Esophagus muscularis mucosa (tissue), 4 donors: ENCODE measurements around the gene AFAP1. TPM values are rescaled to one million over a fixed set of nuclear protein-coding genes. Genes with fewer than 3 reads are reported as not detected.

Experiments
- DNase-seq: peaks from one replicate; pipeline ENCODE4 v3.0.0-alpha.2; 2017; ENCODE audit errors: extremely low spot score
- H3K27ac ChIP-seq, 4 donors: fragments of 200-600 bp; sonication (generic); replicated peaks in 1 of 4; 1 replicate in 3 of 4; 2 replicates in 1 of 4; pipeline ENCODE4 v1.5.1; 2016 to 2019; ENCODE audit warnings: mild to moderate bottlenecking in 1 of 4
- H3K27me3 ChIP-seq, 4 donors: fragments of 200-600 bp; sonication (generic); one replicate each; pipeline versions ENCODE4 v1.5.1 to v1.6.0; 2016 to 2019
- H3K36me3 ChIP-seq, 4 donors: fragments of 200-600 bp; sonication (generic); one replicate each; pipeline ENCODE4 v1.5.1; 2016 to 2019
- H3K4me1 ChIP-seq, 4 donors: fragments of 200-600 bp; sonication (generic); one replicate each; pipeline ENCODE4 v1.5.1; 2016 to 2019
- H3K4me3 ChIP-seq, 4 donors: fragments of 200-600 bp; sonication (generic); 1 replicate in 2 of 4; 2 replicates in 2 of 4; pipeline ENCODE4 v1.5.1; 2016 to 2019; ENCODE audit warnings: mild to moderate bottlenecking in 4 of 4, moderate library complexity in 1 of 4
- H3K9me3 ChIP-seq, 4 donors: fragments of 200-600 bp; sonication (generic); 1 replicate in 3 of 4; 2 replicates in 1 of 4; pipeline ENCODE4 v1.5.1; 2016 to 2019
- CTCF ChIP-seq, 3 experiments: fragments of 200-600 bp in 2 of 3; fragments of 450-650 bp in 1 of 3; sonication (generic) in 2 of 3; IDR thresholded peaks; one replicate each; pipeline ENCODE4 v1.5.1; 2017 to 2019; ENCODE audit warnings: antibody characterized with exemption in 3 of 3, mild to moderate bottlenecking in 2 of 3, moderate library complexity in 1 of 3
- EP300 ChIP-seq: sonication (generic); formaldehyde crosslinking; IDR thresholded peaks from one replicate; pipeline ENCODE4 v1.6.1; 2017; ENCODE audit warnings: antibody characterized with exemption
- POLR2A ChIP-seq: fragments of 450-650 bp; IDR thresholded peaks from one replicate; pipeline ENCODE4 v1.6.1; 2017; ENCODE audit warnings: antibody characterized with exemption, moderate library complexity, mild to moderate bottlenecking, low read depth
- POLR2AphosphoS5 ChIP-seq, 2 donors: sonication (generic); formaldehyde crosslinking; IDR thresholded peaks; one replicate each; pipeline ENCODE4 v1.6.1; 2017; ENCODE audit warnings: antibody characterized with exemption in 2 of 2
- WGBS: methylation state at CpG from one replicate; pipeline ENCODE4 v1.1.5; 2018; 5-methylcytosine and 5-hydroxymethylcytosine counted together
- intact Hi-C: fragments of 100-400 bp; cut with DNase I; formaldehyde crosslinking; loops from one replicate; pipeline ENCODE4 v1.15.1; 2023
- total RNA-seq, 4 donors: library from RNA; depleted of rRNA; stranded (reverse); fragments of >200 nt; gene quantifications; one replicate each; pipeline versions ENCODE4 v1.1.0 to v1.2.1, GENCODE V29; 2016

Gene AFAP1
- total RNA-seq, 4 donors from 2014 or later: 37.8 to 71.3 (median 50.9) TPM

GRCh38 chr4:7985072-7985471 lies 45.4 kb upstream of the AFAP1 start:
- Histone ChIP-seq H3K36me3 (peaks cover 0 to under 1% (median 0%) of the 10 kb centered on the region in 4 donors), H3K4me3 (no peak overlapping the region), H3K9me3 (peaks cover 0 to 8% (median 3%) of the 10 kb centered on the region in 4 donors), H3K27ac (no peak overlapping the region), H3K4me1 (peaks cover 6 to 18% (median 14%) of the 10 kb centered on the region in 4 donors), H3K27me3 (no peaks in the 10 kb centered on the region)
- no peak for TF ChIP-seq POLR2A
- TF ChIP-seq EP300: no peak
- TF ChIP-seq POLR2AphosphoS5 (IDR thresholded peaks at IDR 0.05): no peak
- TF ChIP-seq CTCF (IDR thresholded peaks at IDR 0.05): no peak
- no peak for DNase-seq
- 87% methylated on average over 9 of the region's 12 CpGs for WGBS
- intact Hi-C loops: loop anchor here (2.0 to 5.0 kb wide), 3 partner anchors 53 to 223 kb away; no protein-coding TSS in a partner anchor

- Histone ChIP-seq H3K27me3 (no peaks in the 10 kb centered on the region), H3K9me3 (peaks cover 0 to 5% (median 2%) of the 10 kb centered on the region in 4 donors), H3K27ac (no peak overlapping the region), H3K36me3 (no peaks in the 10 kb centered on the region), H3K4me1 (peaks cover 6 to 20% (median 14%) of the 10 kb centered on the region in 4 donors), H3K4me3 (no peak overlapping the region)
- intact Hi-C loops: loop anchor here (2.0 kb wide), 1 partner anchor 180 kb away; no protein-coding TSS in a partner anchor
- WGBS: 93% methylated on average over 16 of the region's 31 CpGs
- no peak for TF ChIP-seq POLR2AphosphoS5 (IDR thresholded peaks at IDR 0.05)
- TF ChIP-seq CTCF (IDR thresholded peaks at IDR 0.05): no peak
- no peak for TF ChIP-seq POLR2A
- no peak for TF ChIP-seq EP300
- no peak for DNase-seq
Observed at GRCh38 chr4:7984286-7984925, 44.7 kb upstream of the AFAP1 start.

- Histone ChIP-seq H3K4me1 (peaks cover 15 to 31% (median 24%) of the 10 kb centered on the region in 4 donors), H3K4me3 (no peak overlapping the region), H3K36me3 (no peaks in the 10 kb centered on the region), H3K27ac (no peak overlapping the region), H3K27me3 (no peaks in the 10 kb centered on the region), H3K9me3 (no peaks in the 10 kb centered on the region)
- WGBS: 93% methylated on average over 17 of the region's 17 CpGs
- no peak for TF ChIP-seq CTCF (IDR thresholded peaks at IDR 0.05)
- TF ChIP-seq EP300: no peak
- no peak for TF ChIP-seq POLR2AphosphoS5 (IDR thresholded peaks at IDR 0.05)
- TF ChIP-seq POLR2A: no peak
- intact Hi-C loops: no loop called here
- no peak for DNase-seq
Observed at GRCh38 chr4:7983296-7983695, 43.6 kb upstream of the AFAP1 start.

GRCh38 chr4:7981738-7982394 lies 42.2 kb upstream of the AFAP1 start:
- WGBS: 97% methylated on average over 6 of the region's 8 CpGs

GRCh38 chr4:7980036-7980435 lies 40.4 kb upstream of the AFAP1 start:
- Histone ChIP-seq H3K4me3 (no peak overlapping the region), H3K27ac (no peak overlapping the region), H3K9me3 (no peaks in the 10 kb centered on the region), H3K36me3 (no peaks in the 10 kb centered on the region), H3K4me1 (peaks cover 13 to 20% (median 15%) of the 10 kb centered on the region in 4 donors), H3K27me3 (no peaks in the 10 kb centered on the region)
- no peak for DNase-seq
- TF ChIP-seq POLR2AphosphoS5 (IDR thresholded peaks at IDR 0.05): no peak
- TF ChIP-seq POLR2A: no peak
- TF ChIP-seq EP300: no peak
- TF ChIP-seq CTCF (IDR thresholded peaks at IDR 0.05): no peak
- intact Hi-C loops: no loop called here
- WGBS: 72% methylated on average over 2 of the region's 2 CpGs

More at GRCh38 chr4:7981738-7982394, 42.2 kb upstream of the AFAP1 start:
- Histone ChIP-seq H3K27me3 (no peaks in the 10 kb centered on the region), H3K36me3 (no peaks in the 10 kb centered on the region), H3K4me3 (no peak overlapping the region), H3K4me1 (peaks cover 19 to 34% (median 26%) of the 10 kb centered on the region in 4 donors), H3K27ac (no peak overlapping the region), H3K9me3 (no peaks in the 10 kb centered on the region)
- DNase-seq: no peak
- TF ChIP-seq EP300: no peak
- intact Hi-C loops: no loop called here
